Stimulated activated CD8-positive, alpha-beta memory T cell treated with anti-CD3 and anti-CD28 coated beads, Interleukin-12 subunit alpha, Interleukin-12 subunit beta, amount 100 ng/mL, for 24 hours (primary cell): Measurements from ENCODE around the gene FOCAD.

Experiments
- DNase-seq: peaks from one replicate; pipeline ENCODE4 v3.0.0-alpha.2; 2020; ENCODE audit errors: extremely low read depth

The FOCAD gene

DNA sequence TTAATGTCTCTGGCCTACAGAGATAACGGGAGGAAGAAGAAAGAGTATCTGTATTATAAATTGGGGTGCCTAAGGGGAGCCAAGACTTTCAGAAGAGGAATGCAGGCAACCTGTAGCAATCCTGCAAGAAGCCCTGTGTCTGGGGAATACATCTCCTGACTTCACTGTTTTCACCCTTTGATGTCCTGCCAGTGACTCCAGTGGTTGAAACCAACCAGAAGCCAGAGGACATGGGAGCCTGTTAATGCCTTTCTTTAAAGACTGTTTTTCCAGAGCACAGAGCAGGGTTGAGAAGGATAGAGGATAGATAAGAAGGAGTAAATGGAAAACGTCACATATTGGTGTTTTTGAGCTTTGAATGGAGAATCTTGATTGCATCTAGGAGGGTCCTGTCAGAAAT, 196.2 kb downstream of the FOCAD start:
- DNase-seq, result no peak

DNA sequence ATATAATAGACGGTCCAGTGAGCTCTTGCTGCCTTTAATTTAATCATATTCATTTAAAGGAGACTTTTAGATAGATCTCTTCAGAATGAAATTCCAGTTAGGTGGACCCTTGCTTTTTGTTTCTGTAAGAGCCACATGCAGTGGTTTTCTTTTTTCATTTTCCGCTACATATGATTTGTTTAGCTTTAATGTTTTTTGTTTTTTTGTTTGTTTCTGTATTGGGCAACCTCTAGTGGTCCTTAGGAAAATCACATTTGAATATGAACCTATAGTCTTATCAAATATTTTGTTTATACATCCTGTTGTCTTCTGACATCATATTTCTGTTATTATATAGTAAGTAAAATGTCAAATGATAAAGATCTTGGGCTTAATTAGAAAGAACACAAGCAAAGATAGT, 196.6 kb downstream of the FOCAD start:
- DNase-seq, result no peak

DNA sequence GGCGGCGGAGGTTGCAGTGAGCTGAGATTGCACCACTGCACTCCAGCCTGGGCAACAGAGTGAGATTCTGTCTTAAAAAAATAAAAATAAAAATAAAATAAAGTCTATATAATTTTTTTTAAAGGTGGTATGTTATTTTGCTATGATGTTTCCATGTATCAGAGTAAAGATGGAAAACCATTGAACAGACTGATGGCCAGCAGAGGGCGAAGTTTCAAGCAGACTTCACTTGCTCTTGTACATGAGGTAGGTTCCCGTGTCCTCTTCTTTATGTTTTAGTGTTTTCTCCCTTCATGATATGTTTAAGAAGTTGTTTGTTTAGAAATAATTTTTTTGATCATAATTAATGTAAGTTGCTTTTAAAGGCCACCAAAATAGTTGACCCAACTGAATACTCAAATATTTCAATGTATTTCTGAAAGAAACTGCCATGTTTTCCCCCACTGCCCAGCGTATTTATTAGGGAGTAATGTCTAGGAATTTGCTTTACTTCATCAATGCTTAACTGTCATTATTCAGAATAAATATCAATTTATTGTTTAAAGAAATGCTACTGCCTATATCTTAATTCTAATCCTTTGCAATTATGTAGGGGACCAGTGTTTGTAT, 201.0 kb downstream of the FOCAD start:
- DNase-seq, result peak; percentile 16

DNA sequence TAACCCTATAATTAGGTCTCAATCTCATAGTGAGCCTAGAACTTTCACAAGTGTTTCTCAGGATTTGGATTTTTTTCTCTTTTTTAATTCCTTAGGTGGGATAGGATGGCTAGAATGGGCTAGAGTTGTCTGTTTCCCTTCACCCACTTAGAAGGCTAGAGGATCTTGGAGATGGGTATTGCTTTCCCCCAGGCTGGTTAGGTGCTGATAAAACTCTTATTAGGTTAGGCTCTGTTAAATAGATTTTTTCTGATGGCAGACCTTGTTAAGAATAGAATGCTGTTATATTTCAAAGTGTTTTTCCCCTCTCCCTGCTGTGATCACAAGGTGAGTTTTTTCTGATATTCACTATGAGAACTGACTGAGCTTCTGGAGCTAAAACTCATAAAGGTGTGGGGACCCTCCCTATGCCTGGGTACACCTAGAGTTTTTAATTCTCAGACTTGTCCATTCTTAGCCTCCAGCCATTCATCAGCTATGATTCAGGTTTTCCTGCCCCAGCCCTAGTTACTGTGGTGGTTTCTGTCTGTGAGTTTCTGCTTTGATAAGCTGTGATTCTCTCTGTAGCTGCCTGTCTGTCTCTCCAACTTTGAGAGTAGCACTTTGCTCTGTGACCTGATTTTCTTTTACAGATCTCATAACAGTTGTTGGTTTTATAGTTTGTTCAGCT, 215.0 kb downstream of the FOCAD start:
- no peak for DNase-seq

DNA sequence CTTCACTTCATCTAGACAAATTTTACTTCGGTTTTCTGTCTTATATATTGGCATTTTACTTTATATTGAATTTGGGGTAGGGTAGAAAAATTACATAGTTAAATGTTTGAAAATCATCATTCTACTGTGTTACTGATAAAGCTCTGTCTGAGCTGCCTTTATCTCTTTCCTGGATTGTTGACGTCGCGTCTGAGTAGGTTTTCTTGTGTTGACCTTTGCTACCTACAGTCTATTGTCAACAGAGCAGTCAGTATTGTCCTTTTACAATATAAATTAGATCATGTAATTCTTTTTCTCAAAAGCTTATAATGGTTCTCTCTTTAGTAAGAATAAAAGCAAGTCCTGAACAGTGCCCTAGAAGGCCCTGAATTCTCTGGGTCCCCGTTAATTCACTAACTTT, 219.2 kb downstream of the FOCAD start:
- DNase-seq, result no peak

DNA sequence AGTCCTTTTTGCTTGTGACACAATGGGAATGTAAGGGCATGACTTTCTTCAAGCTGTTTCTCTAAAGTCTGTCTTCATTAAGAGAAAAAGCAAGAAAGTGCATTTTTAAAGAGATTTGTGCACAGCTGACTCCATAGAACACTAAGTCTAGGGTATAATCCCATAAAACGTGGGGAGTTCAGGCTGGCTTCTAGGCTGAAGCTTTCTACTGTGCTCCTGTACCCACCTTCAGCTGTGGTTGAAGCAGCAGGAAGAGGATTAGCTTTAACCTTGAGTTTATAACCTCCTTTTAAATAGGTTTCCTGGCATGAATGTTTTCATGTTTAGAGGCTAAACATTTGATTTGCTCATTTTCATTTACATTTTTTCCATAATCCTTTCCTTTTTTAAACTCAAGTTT, 220.9 kb downstream of the FOCAD start:
- no peak for DNase-seq

DNA sequence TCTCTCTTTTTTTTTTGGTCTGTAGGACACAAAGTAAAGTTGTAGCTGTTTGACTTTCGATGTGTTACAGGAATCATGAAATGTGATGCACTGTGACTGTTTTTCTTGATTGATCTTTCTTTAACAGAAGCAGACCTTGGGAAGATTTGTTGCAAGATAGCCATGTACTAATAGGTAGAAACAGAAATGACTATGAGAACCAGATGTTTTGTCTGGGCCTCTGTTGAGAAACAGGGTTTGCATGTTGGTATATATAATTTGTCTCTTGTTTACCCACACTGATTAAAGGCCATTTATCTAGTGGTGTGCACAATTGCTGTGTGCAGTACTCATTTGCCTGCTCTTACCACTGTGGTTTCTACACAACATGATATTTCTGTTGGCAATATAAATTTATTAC, 222.3 kb downstream of the FOCAD start:
- DNase-seq, result no peak

DNA sequence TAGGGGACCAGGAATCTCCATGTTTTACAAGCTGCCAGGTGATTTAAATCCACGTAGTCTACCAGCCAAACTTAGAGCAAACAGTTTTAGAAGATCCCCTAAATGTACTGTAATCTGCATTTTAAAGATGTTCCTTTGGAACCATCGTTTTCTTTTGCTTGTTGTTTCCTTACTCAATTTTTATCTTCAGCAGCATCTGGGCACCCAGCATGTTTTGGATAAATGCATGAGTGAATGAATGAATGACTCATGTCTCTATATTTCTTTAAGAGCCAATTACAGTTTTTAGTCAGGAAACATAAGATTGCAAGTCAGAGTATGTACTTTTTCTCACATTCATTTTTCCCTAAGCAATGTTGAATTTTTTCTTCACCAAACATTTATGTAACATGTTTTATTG, 224.4 kb downstream of the FOCAD start:
- no peak for DNase-seq

DNA sequence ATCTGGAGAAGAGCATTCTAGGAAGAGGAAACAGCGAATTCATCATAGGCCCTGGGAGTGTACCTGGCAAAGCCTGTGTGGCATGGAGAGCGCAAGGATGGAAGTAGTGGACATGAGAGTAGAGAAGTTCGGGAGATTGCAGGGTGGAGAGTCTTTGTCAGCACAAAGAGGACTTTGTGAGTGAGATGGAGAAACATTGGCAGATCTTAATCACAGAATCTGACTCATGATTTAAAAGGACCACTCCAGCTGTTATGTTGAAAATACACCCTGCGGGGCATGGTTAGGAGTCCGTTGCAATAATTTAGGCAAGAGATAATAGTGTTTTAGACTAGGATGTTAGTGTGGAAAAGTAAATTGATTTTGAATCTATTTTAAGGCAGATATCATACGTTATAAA, 230.5 kb downstream of the FOCAD start:
- DNase-seq, result no peak

DNA sequence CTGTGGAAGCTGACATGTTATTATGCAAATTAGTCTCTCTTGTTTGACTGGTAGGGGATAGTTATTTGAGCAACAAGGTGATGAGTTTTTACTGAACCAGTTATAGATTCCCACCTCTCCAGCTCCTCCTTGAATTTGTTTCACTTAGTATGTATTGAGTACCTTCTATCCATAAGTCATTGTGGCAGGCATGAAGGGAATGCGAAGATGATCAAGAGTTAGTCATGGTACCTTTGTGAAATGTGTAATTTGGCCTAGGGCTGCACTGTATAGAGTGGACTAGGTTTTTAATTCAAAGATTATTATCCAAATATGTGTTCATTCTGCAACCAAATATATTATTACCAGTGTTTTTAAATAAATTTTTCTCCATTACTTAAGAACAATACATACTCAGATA, 237.3 kb downstream of the FOCAD start:
- no peak for DNase-seq

DNA sequence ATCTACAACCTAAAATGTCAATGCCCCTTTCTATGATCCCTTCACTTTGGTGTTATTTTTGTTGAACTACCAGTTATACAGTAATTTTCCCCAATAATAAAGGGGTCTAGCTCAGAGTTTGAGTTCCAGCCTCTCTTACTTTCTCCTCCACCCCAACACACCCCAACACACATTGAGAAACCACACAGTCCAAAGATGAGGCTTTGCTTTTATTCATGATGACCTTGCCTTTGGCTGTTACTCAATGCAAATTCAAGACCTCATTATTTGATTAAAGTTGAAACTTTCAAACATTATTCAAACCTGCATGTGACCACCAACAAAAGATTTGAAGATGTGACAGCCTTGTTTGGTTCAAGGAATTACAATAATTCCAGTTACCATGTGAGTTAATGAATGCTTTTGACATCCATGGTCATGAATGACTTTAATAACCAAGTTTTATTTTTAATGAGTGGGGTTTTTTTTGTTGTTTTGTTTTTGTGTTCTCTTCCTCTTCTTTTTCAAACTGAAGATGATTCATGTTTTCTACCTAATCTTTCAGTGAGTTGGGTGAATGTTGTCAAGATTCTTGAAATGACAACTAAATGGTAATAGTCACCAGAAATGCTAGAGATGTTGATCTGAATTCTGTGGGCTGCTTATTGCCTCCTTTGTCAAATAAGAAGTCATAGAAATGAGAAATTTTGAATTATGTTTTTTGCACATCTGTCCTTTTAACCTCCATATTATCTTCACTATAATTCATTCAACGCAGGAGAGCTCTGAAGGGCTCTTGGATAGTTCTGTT, 241.4 kb downstream of the FOCAD start:
- DNase-seq, result no peak

DNA sequence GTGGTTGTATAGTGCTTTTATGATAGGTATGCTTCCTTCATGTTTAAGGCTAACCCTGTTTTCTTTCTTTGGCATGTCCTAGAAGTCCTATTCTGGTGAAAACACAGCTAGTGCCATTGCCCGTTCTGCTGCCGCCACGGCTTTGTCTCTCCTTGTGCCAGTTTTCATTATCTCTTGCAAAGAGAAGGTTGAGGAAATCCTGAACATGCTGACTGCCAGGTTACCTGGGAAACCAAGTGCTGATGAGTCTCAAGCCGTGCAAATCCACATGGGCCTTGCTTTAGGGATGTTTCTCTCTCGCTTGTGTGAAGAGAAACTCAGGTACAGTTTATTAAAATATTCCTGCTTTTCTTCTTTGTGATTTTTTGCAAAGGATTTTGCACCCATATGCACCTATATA, 245.2 kb downstream of the FOCAD start:
- DNase-seq, result no peak

DNA sequence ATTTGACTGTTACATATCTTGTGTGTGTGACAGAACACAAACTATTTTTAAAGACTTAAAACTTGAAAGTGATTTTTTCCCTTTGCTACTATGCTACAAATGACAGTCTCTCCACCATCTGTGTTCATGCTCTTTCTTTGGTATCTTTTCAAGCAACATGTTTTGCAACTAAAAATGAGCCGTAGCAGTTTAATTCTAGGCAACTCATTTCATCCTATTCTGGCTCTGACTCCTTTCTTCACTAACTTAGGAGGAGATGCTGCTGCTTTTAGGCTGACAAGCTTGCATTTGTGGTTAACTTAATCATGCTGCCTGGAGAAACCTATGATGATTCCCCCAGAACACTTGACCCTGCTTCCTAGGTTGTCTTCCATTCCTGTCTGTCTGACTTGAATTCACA, 246.8 kb downstream of the FOCAD start:
- DNase-seq, result no peak

DNA sequence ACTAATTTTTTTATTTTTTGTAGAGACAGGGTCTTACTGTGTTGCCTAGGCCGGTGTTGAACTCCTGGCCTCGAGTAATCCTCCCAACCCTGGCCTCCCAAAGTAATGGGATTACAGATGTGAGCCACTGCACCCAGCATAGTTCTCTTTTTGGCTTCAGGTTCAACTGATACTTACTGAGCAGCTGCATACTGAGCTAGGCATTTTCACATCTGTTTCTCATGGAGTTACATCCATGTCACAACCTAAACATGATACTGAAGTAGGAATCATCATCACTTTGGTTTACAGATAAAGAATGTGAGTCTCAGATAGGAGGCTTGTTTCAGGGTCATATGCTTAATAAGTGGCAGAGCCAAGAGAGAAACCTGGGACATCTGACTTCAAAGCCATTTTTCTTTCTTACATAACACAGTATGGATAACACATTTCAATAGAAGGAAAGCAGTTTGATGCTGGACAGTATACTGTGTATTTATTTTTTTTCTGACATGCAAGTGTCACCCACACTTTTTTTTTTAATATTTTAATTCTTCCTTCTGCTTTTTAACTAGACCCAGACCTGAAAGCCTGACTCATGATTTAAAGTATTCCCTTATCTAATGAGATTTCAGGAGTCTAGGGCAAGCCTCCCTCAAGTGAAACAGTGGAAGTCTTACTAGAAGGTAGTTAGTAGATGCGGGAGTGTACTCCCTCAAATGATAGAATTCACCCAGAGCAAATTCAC, 256.6 kb downstream of the FOCAD start:
- no peak for DNase-seq

DNA sequence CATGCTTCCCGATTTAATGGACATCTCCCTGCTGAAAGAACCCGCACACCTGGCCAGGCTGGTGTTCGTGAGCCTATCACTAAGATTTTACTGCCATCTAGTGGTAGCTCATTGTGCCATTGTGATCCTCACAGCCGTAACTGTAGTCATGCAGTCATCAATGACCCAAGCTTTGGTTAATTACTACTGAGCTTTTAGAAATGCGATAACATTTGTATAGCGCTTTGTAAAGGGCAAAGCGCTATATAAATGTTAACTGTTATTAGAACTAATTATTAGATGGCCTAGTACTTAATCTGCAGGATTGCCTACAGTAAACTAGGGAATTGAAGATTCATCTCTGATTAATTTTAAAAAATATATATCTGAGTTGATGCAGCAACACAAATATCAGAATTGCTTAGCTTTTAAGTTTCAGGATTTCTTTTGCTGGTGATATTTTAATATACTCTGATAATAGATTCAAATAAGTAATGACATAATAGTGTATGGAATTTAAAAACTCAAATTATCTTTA, 257.2 kb downstream of the FOCAD start:
- DNase-seq, result no peak

DNA sequence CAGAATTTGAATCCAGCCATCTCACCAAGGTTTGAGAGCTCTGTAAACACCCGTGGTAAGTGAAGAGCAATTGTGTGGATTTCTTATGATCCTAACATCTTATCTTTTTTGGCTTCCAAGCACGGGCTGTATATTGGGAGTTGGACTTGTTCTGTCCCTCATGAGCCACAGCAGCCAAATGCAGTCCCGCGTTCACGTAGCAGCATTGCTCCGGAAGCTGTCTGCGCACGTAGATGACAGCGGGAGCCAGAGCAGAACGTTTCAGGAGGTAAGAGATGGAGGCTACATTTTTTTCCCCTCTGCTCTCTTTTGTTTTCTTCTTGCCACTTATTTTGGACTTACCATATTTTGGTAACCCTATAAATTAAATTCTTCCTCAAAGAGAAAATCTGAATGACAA, 260.4 kb downstream of the FOCAD start:
- no peak for DNase-seq

DNA sequence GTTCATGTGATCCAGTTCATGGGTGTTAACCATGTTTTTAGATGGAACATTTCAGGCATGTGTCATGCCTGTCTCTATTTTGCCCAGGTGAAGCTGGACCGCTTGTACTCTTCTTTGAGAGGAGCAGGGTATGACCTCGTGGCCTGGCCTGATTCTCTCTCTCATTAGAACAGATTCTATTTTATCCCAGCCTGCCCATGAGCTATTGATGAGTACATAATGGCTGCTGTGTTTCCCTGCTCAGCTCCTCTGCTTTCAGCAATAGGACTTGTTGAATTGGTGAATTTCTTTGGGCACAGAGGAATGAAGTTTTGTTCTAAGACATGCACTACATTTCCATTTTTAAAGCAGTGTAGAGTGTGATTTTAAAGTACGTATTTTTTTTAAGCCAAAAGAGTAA, 261.2 kb downstream of the FOCAD start:
- DNase-seq, result no peak

DNA sequence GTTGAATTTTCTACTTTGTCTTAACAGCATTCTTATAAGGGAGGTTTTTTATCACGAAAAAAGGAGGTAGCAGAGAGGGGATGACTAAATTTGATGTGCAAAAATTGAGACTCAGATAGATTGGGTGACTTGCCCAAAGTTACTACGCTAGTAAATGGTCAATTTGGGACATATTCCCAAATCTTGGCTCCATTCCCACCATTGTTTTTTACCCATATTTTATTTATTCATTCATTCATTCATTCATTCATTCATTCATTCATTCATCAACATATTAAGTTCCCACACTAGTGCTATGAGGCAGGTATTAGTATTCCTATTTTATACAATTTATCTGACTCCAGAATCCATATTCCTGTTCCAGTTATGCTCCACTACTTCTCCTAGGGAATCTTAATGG, 261.8 kb downstream of the FOCAD start:
- DNase-seq, result no peak

DNA sequence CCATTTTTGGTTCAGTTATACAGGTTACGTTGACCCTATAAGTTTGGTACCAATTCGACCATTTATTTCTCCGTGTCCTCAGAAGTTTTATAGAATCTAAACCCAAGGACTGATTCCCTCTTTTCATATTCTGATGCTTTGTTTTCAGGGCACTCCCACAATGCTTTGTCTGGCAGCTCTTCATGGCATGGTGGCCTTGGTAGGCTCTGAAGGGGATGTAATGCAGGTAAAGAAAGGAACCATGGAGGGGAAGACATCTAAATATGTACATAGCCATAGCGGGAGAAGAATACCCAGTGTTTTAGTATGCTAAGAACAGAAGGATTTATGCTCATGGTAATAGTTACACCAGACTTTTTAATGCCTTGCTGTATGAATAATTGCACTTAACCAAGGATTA, 264.6 kb downstream of the FOCAD start:
- no peak for DNase-seq

DNA sequence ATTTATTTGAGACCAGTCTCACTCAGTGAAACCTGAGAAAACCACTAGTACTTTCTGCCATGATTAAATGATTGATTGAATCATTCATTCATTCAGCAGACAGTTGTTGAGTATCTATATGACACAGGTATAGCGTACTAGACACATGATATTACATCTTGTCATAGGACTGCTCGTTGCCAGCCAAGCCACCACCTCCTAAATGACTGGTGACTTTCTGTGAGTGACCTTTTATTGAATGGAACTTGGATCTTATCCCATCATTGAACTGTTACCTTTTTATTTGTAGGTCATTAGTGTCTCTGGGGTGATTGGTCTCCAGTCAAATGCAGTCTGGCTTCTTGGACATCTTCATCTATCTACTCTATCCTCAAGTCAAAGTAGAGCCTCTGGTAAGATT, 266.6 kb downstream of the FOCAD start:
- no peak for DNase-seq

DNA sequence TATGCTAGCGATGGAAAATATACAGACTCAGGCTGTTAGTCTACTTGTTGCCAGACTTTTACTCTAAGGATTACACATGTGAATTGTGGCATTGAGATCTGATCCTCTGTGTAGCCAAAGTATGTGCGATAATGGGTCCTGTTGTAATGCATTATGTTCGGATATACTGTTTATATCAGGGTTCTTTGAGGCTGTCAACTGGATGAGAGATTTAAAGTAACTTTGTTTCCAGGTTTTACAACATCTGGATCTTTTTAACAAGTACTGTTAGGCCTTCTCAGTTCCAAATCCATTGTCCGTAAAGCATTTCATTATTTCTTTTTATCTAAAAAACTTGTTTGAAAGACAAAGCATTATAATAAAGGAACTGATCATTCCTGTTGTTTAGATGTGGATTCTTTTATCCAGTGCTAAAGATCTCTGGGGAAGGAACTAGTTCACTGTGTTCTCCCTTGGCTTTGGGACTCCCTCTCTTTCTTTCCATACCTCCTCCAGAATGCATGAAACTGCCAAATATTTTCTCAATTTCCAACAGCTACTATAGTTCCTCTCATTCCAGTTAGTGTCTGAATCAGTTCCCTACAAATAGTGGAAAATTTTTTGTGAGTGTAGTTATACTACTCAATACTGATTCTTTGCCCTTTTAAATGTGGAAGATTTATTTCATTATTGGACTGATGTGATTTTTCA, 278.6 kb downstream of the FOCAD start:
- no peak for DNase-seq

DNA sequence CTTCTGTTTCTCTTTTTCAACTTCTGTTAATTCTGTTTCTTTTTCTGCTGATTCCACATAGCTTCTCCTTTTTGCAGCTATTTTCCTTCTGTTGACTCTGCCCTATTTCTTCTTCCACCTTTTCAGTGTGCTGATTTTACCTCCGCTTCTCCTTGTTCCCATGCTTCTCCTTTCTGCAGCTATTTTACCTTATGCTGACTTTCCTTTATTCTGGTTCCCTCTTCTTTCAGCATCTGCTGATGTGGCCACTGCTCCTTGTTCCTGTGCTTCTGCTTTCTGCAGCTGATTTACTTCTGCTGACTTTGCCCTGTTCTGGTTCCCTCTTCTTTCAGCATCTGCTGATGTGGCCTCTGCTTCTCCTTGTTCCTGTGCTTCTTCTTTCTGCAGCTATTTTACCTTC, 288.6 kb downstream of the FOCAD start:
- DNase-seq, result no peak
